Liver (tissue), 9 donors: ENCODE data around the gene WNT3A. TPM values are rescaled to one million over a fixed set of nuclear protein-coding genes. Genes with fewer than 3 reads are reported as not detected.

Experiments used
- DNase-seq: peaks from one replicate; pipeline ENCODE4 v3.0.0-alpha.2; 2017; ENCODE audit warnings: low spot score
- H3K27ac ChIP-seq, 2 donors: one replicate each; pipeline ENCODE4 v1.7.0; 2013; ENCODE audit warnings: inconsistent platforms in 2 of 2, low read length in 2 of 2, control low read depth in 1 of 2, low read depth in 1 of 2, mild to moderate bottlenecking in 1 of 2
- H3K27me3 ChIP-seq, 4 donors: one replicate each; pipeline versions ENCODE4 v1.6.1 to v1.7.0; 2013; ENCODE audit warnings: low read length in 3 of 4, inconsistent platforms in 1 of 4, mild to moderate bottlenecking in 1 of 4, moderate library complexity in 1 of 4; ENCODE audit not compliant: control insufficient read depth in 4 of 4, insufficient read depth in 4 of 4
- H3K36me3 ChIP-seq, 4 donors: one replicate each; pipeline versions ENCODE4 v1.6.1 to v1.7.0; 2013; ENCODE audit warnings: low read length in 3 of 4, mild to moderate bottlenecking in 3 of 4, low read depth in 1 of 4, moderate library complexity in 1 of 4; ENCODE audit not compliant: control insufficient read depth in 4 of 4, insufficient read depth in 3 of 4
- H3K4me1 ChIP-seq, 4 donors: one replicate each; pipeline versions ENCODE4 v1.6.1 to v1.7.0; 2013; ENCODE audit warnings: low read length in 3 of 4, mild to moderate bottlenecking in 3 of 4, moderate library complexity in 1 of 4; ENCODE audit not compliant: control insufficient read depth in 4 of 4, insufficient read depth in 4 of 4
- H3K4me3 ChIP-seq, 3 donors: one replicate each; pipeline versions ENCODE4 v1.6.1 to v1.7.0; 2013; ENCODE audit warnings: low read length in 3 of 3, control low read depth in 1 of 3, low read depth in 1 of 3, mild to moderate bottlenecking in 1 of 3
- H3K9ac ChIP-seq, 2 donors: one replicate each; pipeline ENCODE4 v1.7.0; 2013; ENCODE audit warnings: low read length in 2 of 2, mild to moderate bottlenecking in 2 of 2, moderate library complexity in 2 of 2, control low read depth in 1 of 2, low read depth in 1 of 2
- H3K9me3 ChIP-seq, 4 donors: one replicate each; pipeline versions ENCODE4 v1.6.1 to v1.7.0; 2013; ENCODE audit warnings: low read length in 3 of 4; ENCODE audit not compliant: control insufficient read depth in 4 of 4
- FOXA2 ChIP-seq: IDR thresholded peaks from 2 replicates; pipeline ENCODE4 v1.6.1; 2016; ENCODE audit warnings: antibody characterized with exemption
- GABPA ChIP-seq, 2 donors: IDR thresholded peaks in 1 of 2; conservative IDR thresholded peaks in 1 of 2; 2 replicates each; pipeline ENCODE4 v1.6.1; 2016; ENCODE audit warnings: antibody characterized with exemption in 2 of 2, mild to moderate bottlenecking in 1 of 2, moderate library complexity in 1 of 2
- HNF4A ChIP-seq, 2 donors: conservative IDR thresholded peaks; 2 replicates each; pipeline ENCODE4 v1.6.1; 2016; ENCODE audit warnings: antibody characterized with exemption in 2 of 2, mild to moderate bottlenecking in 2 of 2
- HNF4G ChIP-seq: IDR thresholded peaks from 2 replicates; pipeline ENCODE4 v1.6.1; 2016; ENCODE audit warnings: antibody characterized with exemption
- JUND ChIP-seq, 2 donors: IDR thresholded peaks; 2 replicates each; pipeline ENCODE4 v1.6.1; 2016; ENCODE audit warnings: antibody characterized with exemption in 2 of 2
- NR2F2 ChIP-seq: IDR thresholded peaks from 2 replicates; pipeline ENCODE4 v1.6.1; 2016; ENCODE audit warnings: antibody characterized with exemption
- RAD21 ChIP-seq, 2 donors: IDR thresholded peaks; 2 replicates each; pipeline ENCODE4 v1.6.1; 2016; ENCODE audit warnings: antibody characterized with exemption in 2 of 2, mild to moderate bottlenecking in 2 of 2
- WGBS: extraction: QIAGEN DNeasy Blood & Tissue Kit; methylation state at CpG from one replicate; pipeline ENCODE4 v1.1.7; 2013; 5-methylcytosine and 5-hydroxymethylcytosine counted together
- polyA plus RNA-seq, 2 donors: library from polyadenylated mRNA; stranded (reverse) in 1 of 2; unstranded in 1 of 2; fragments of 200-250 nt in 1 of 2; fragments of >200 nt in 1 of 2; fragmentation: Nextera tagmentation in 1 of 2; extraction: Ambion mirVana in 1 of 2; gene quantifications; one replicate each; pipeline versions ENCODE4 v1.2.1 to v1.2.3, GENCODE V29; 2013 to 2015
- total RNA-seq, 2 donors: library from RNA; depleted of rRNA; stranded (reverse); fragments of >200 nt; gene quantifications; one replicate each; pipeline ENCODE4 v1.2.3, GENCODE V29; 2014
- TF ChIP-seq, protein P1 (sequence below): IDR thresholded peaks from 2 replicates; pipeline ENCODE4 v1.6.1; 2016; ENCODE audit warnings: antibody characterized with exemption
- TF ChIP-seq, protein P2 (sequence below): IDR thresholded peaks from 2 replicates; pipeline ENCODE4 v1.6.1; 2016; ENCODE audit warnings: antibody characterized with exemption
- TF ChIP-seq, protein P3 (sequence below): IDR thresholded peaks from 2 replicates; pipeline ENCODE4 v1.6.1; 2016; ENCODE audit warnings: antibody characterized with exemption, mild to moderate bottlenecking
- donor health status: healthy.
- donor health status: healthy.
- donor health status: healthy.
- donor health status: healthy.
- donor health status: healthy.

Gene WNT3A
- total and polyA plus RNA-seq, 4 donors = not detected

DNA sequence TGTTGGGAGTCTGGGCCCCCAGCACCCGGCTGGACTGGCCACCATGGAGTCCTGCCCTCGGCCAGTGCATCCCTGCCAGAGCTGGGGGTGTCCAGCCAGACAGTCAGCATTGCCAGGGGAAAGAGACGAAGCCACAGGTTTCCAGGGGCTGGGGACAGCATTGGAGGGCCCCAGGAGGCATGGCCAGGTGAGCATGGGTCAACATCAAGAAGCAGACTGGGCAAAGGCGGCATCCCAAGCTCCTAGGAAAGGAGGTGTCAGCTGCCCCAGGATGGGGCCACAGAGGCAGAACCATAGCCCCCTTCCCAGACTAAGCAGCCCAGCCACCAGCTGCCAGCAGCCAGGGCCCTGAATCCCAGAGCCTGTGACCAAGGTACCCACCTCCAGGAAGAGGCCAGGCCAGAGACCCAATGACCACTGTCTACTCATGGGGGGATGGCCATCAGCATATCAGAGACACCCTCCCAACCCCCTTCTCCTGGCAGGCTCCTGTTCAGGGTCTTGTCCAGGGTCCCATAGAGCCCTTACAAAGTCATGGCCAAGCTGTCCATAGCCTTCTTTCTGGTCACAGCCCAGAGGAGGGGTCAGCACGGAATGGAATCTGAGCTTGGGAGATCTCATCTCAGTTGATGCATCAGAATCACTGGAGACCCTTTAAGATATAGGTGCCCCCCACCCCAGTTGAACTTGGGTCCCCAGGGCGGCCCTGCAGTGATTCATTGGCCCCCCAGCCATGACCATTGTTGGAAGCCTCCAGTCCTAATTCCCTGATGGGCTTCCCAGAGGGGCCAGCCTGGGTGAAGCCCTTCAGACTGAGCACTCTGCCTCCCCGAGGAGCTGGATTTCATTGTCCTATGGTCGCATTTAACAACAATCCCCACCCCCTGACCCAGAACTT, 32.5 kb downstream of the WNT3A start:
- Histone ChIP-seq H3K9me3 (no peaks in the 10 kb centered on the region), H3K27ac (no peak overlapping the region), H3K4me1 (peaks cover 0 to 8% (median 4%) of the 10 kb centered on the region in 4 donors), H3K4me3 (no peak overlapping the region), H3K9ac (no peak overlapping the region), H3K27me3 (peaks cover 0 to 5% (median 0%) of the 10 kb centered on the region in 4 donors), H3K36me3 (no peaks in the 10 kb centered on the region)
- no peak for DNase-seq
- 69% methylated on average over 8 of the region's 8 CpGs for WGBS
- TF ChIP-seq RAD21 (IDR thresholded peaks at IDR 0.05) = no peak
- TF ChIP-seq, protein P1, sequence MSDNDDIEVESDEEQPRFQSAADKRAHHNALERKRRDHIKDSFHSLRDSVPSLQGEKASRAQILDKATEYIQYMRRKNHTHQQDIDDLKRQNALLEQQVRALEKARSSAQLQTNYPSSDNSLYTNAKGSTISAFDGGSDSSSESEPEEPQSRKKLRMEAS = no peak
- no peak for TF ChIP-seq HNF4G
- TF ChIP-seq NR2F2 = no peak
- TF ChIP-seq, protein P2, sequence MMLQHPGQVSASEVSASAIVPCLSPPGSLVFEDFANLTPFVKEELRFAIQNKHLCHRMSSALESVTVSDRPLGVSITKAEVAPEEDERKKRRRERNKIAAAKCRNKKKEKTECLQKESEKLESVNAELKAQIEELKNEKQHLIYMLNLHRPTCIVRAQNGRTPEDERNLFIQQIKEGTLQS = no peak
- TF ChIP-seq HNF4A (conservative IDR thresholded peaks at IDR 0.05) = no peak
- TF ChIP-seq, protein P3, sequence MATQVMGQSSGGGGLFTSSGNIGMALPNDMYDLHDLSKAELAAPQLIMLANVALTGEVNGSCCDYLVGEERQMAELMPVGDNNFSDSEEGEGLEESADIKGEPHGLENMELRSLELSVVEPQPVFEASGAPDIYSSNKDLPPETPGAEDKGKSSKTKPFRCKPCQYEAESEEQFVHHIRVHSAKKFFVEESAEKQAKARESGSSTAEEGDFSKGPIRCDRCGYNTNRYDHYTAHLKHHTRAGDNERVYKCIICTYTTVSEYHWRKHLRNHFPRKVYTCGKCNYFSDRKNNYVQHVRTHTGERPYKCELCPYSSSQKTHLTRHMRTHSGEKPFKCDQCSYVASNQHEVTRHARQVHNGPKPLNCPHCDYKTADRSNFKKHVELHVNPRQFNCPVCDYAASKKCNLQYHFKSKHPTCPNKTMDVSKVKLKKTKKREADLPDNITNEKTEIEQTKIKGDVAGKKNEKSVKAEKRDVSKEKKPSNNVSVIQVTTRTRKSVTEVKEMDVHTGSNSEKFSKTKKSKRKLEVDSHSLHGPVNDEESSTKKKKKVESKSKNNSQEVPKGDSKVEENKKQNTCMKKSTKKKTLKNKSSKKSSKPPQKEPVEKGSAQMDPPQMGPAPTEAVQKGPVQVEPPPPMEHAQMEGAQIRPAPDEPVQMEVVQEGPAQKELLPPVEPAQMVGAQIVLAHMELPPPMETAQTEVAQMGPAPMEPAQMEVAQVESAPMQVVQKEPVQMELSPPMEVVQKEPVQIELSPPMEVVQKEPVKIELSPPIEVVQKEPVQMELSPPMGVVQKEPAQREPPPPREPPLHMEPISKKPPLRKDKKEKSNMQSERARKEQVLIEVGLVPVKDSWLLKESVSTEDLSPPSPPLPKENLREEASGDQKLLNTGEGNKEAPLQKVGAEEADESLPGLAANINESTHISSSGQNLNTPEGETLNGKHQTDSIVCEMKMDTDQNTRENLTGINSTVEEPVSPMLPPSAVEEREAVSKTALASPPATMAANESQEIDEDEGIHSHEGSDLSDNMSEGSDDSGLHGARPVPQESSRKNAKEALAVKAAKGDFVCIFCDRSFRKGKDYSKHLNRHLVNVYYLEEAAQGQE = no peak

DNA sequence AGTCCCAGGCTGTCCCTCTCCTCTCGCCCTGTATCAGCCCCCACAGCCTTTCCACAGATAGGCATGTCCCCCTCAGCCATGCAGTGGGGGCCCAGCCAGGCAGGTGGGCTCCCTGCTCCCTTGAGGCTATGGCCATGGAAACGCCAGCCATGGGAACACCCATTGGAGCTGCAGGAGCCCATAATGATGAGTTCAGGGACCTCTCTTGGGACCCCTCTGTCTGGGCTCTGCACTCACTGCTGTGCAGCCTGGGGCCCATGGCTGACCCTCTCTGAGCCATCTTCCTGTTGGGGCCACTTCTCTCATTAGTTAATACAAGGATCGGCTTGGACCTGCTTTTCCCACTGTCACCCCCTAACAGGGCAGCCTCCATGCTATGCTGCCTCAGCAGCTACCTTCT, 33.2 kb downstream of the WNT3A start:
- no peak overlapping the region for H3K27ac ChIP-seq
- no peaks in the 10 kb centered on the region for H3K9me3 ChIP-seq
- no peak overlapping the region for H3K9ac ChIP-seq
- H3K4me1 ChIP-seq = peaks cover 0 to 8% (median 4%) of the 10 kb centered on the region in 4 donors
- no peaks in the 10 kb centered on the region for H3K36me3 ChIP-seq
- peaks cover 0 to 5% (median 0%) of the 10 kb centered on the region in 4 donors for H3K27me3 ChIP-seq
- H3K4me3 ChIP-seq = no peak overlapping the region
- 68% methylated on average over 3 of the region's 3 CpGs for WGBS
- DNase-seq = no peak
- no peak for TF ChIP-seq NR2F2
- TF ChIP-seq JUND (IDR thresholded peaks at IDR 0.05) = no peak
- TF ChIP-seq, protein P3 = no peak
- TF ChIP-seq GABPA (IDR thresholded peaks at IDR 0.05 in 1 of 2, conservative IDR thresholded peaks at IDR 0.05 in 1 of 2) = no peak
- no peak for TF ChIP-seq FOXA2
- TF ChIP-seq, protein P1 = no peak
- no peak for TF ChIP-seq HNF4A (conservative IDR thresholded peaks at IDR 0.05)
